Uterus (tissue), 4 donors: Measurements from ENCODE around the gene GNB2. TPM values are rescaled to one million over a fixed set of nuclear protein-coding genes. Genes with fewer than 3 reads are reported as not detected.

Experiments used
- DNase-seq, 2 donors: peaks; one replicate each; pipeline ENCODE4 v3.0.0-alpha.2; 2019 to 2020
- H3K27ac ChIP-seq, 2 donors: fragments of 200-600 bp; sonication (generic); 1 replicate in 1 of 2; 2 replicates in 1 of 2; pipeline ENCODE4 v1.5.1; 2016 to 2018
- H3K27me3 ChIP-seq, 2 donors: fragments of 200-600 bp; sonication (generic); one replicate each; pipeline ENCODE4 v1.5.1; 2018 to 2019; ENCODE audit warnings: control low read depth in 1 of 2
- H3K36me3 ChIP-seq, 2 donors: fragments of 200-600 bp; sonication (generic); one replicate each; pipeline ENCODE4 v1.5.1; 2019; ENCODE audit warnings: control low read depth in 1 of 2
- H3K4me1 ChIP-seq, 2 donors: fragments of 200-600 bp; sonication (generic); one replicate each; pipeline ENCODE4 v1.5.1; 2018 to 2019; ENCODE audit warnings: control low read depth in 1 of 2
- H3K4me3 ChIP-seq, 2 donors: fragments of 200-600 bp; sonication (generic); 1 replicate in 1 of 2; 2 replicates in 1 of 2; pipeline ENCODE4 v1.5.1; 2018 to 2019; ENCODE audit warnings: mild to moderate bottlenecking in 1 of 2
- H3K9me3 ChIP-seq, 2 donors: fragments of 200-600 bp; sonication (generic); one replicate each; pipeline ENCODE4 v1.5.1; 2019; ENCODE audit warnings: control low read depth in 1 of 2
- CTCF ChIP-seq, 4 experiments: fragments of 200-600 bp in 2 of 4; fragments of 450-650 bp in 2 of 4; sonication (generic) in 2 of 4; IDR thresholded peaks; one replicate each; pipeline ENCODE4 v1.5.1; 2016 to 2019; ENCODE audit warnings: antibody characterized with exemption in 4 of 4, mild to moderate bottlenecking in 2 of 4, moderate library complexity in 1 of 4
- POLR2A ChIP-seq, 2 donors: fragments of 450-650 bp; IDR thresholded peaks; one replicate each; pipeline ENCODE4 v1.6.1; 2016; ENCODE audit warnings: antibody characterized with exemption in 2 of 2, mild to moderate bottlenecking in 1 of 2, moderate library complexity in 1 of 2
- intact Hi-C: fragments of 100-400 bp; cut with DNase I; formaldehyde crosslinking; loops from one replicate; pipeline ENCODE4 v1.15.1; 2023; ENCODE audit warnings: low total_unique reads
- total RNA-seq, 4 donors: library from RNA; depleted of rRNA in 3 of 4; stranded (reverse); fragments of >200 nt in 3 of 4; gene quantifications; one replicate each; pipeline versions ENCODE4 v1.1.0 to v1.2.4, GENCODE V29; 2014 to 2023
- donor health status: DM: yes; HTN: yes; CAD: no.

Gene GNB2
- total RNA-seq = 100 to 1,000 TPM in 2 of 4 donors, 10 to 100 TPM in 2; 72.0 to 245 (median 94.3) TPM

GRCh38 chr7:100673302-100673941 is at the start of gene GNB2:
Gene GNB2 (plus strand): TSS chr7:100673740. CDS start chr7:100676266, 2,526 bp downstream.
- no peaks in the 10 kb centered on the region for H3K4me1 ChIP-seq
- TF ChIP-seq CTCF (IDR thresholded peaks at IDR 0.05) (peak in 2 of 4 experiments; percentile 9 to 12), POLR2A (IDR thresholded peaks at IDR 0.05) (peak; percentile 72 to 94)
- H3K27ac ChIP-seq = peak within 1 kb of the TSS; percentile 85 to 92
- H3K4me3 ChIP-seq = peak within 1 kb of the TSS; percentile 76 to 94
- intact Hi-C loops = loop anchor here (10.0 kb wide), 1 partner anchor 89 kb away; the partner anchor contains the start of genes FBXO24 and LRCH4
- no peaks in the 10 kb centered on the region for H3K36me3 ChIP-seq
- peak; percentile 99 to 100 for DNase-seq
- no peaks in the 10 kb centered on the region for H3K27me3 ChIP-seq
- H3K9me3 ChIP-seq = no peaks in the 10 kb centered on the region

GRCh38 chr7:100623951-100624824 is 49.4 kb upstream of the GNB2 start:
- Histone ChIP-seq H3K9me3 (no peaks in the 10 kb centered on the region), H3K27me3 (no peaks in the 10 kb centered on the region), H3K27ac (no peak overlapping the region), H3K4me3 (no peak overlapping the region), H3K4me1 (no peaks in the 10 kb centered on the region), H3K36me3 (no peaks in the 10 kb centered on the region)
- intact Hi-C loops = no loop called here
- no peak for DNase-seq
- TF ChIP-seq CTCF (IDR thresholded peaks at IDR 0.05) (no peak), POLR2A (IDR thresholded peaks at IDR 0.05) (no peak)

- no peaks in the 10 kb centered on the region for H3K36me3 ChIP-seq
- intact Hi-C loops = no loop called here
- TF ChIP-seq CTCF (IDR thresholded peaks at IDR 0.05) = no peak
- TF ChIP-seq POLR2A (IDR thresholded peaks at IDR 0.05) = no peak
- H3K9me3 ChIP-seq = no peaks in the 10 kb centered on the region
- H3K4me1 ChIP-seq = no peaks in the 10 kb centered on the region
- peak overlapping the region; percentile 6 to 24 for H3K4me3 ChIP-seq
- H3K27me3 ChIP-seq = no peaks in the 10 kb centered on the region
- no peak overlapping the region for H3K27ac ChIP-seq
- no peak for DNase-seq
Observed at GRCh38 chr7:100626055-100626454, 47.5 kb upstream of the GNB2 start.

- DNase-seq = peak; percentile 83 to 86
- Histone ChIP-seq H3K4me3 (peak overlapping the region; percentile 6 to 24), H3K4me1 (no peaks in the 10 kb centered on the region)
Observed at GRCh38 chr7:100626530-100627237, 46.9 kb upstream of the GNB2 start.

More at GRCh38 chr7:100626530-100627237, 46.9 kb upstream of the GNB2 start:
- Histone ChIP-seq H3K27ac (no peak overlapping the region), H3K36me3 (no peaks in the 10 kb centered on the region), H3K9me3 (no peaks in the 10 kb centered on the region), H3K27me3 (no peaks in the 10 kb centered on the region)
- intact Hi-C loops = no loop called here
- TF ChIP-seq CTCF (IDR thresholded peaks at IDR 0.05) = no peak
- peak in 1 of 2 donors; percentile 14 for TF ChIP-seq POLR2A (IDR thresholded peaks at IDR 0.05)
